NCI-H2196 treated with DMSO at 0.1 percent for 48 hours (cell line): ENCODE measurements around the gene XYLT1.

ENCODE experiments used
- DNase-seq: peaks from one replicate; lab custom pipeline; 2025; ENCODE audit not compliant: unreplicated experiment; lab: John Stamatoyannopoulos, UW

Gene XYLT1

DNA sequence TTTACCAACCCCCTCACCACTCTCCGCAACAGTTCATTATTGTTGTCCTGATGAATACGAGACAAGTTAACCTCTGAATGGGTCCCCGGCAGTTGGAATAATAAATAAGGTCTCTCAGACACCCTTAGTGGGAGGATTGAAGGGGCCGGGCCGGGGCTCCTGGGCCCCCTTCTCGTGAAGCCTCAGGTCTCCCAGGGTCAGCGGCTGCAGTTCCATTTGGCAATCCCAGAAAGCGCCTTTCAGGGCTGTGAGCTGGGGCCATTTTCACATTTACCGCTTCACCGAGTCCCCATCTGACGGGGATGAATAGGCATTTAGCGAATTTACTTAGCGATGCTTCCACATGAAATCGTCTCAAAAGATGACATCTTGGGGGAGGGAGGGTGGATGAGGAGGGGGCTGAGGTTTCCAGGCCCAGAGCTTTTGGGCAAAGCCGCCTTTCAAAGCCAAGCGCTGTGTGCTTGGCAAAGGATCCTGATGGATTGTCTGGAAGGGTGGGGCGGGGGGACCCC lies 309.8 kb downstream of the XYLT1 start:
- no peak for DNase-seq

DNA sequence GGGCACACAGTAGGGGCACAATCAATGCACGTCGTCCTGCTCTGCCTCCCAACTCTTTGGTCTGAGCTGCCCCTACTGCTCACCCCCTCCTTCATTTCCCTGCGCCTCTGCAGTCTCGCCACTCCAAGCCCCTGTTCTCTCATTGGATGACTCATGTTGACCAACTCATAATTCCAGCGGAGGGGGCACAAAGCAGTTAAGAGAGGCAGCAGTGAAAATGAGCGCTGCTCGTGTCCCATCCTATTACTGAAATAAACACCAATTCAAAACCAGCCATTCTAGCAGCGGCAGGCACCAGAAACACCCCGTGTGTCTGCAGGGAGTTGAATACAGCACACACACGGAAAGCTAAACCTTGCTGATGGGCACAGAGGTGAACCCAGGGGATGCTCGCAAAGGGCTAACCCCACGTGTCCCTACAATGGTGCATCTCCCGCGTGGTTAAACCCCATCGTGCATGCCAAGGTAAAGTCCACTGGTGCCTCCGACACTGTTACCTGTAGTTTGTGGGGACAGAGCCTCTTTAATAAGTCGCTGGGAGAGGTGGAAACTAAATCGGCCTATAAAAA lies 310.4 kb downstream of the XYLT1 start:
- DNase-seq: no peak

DNA sequence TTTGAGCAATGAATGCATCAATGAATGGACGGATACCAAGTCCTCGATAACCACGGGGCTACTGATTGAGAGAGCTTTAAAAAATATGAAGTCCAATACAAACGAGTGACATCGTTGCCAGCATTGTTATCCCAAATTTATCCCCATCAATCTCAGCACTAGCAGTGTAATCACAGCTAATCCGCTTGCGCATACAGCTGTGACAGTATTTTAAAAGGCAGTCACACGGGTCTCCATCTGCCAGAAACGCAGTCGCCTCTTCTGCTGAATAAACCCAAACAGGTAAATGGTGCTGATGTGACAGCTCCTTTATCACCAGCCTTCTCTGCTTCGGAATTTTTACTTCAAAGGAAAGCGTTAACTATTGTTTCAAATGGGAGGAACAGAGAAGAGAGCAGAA lies 311.1 kb downstream of the XYLT1 start:
- no peak for DNase-seq

DNA sequence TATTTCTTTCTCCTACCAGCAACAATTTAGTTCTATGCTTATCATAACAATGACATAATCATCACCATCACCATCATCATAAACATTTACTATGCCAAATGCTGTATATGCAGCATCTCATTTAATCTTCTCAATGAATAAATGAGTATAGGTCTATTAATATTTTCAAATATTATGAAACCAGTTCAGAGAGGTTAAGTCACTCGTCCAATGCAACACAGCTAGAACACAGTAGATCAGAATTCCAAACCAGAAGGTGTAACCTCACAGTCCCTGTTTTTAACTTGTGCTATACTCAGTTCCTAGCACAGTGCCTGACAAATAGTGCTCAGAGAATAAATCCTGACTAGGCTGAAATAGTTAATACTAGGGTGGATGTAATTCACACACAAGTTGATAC lies 314.8 kb downstream of the XYLT1 start:
- no peak for DNase-seq

DNA sequence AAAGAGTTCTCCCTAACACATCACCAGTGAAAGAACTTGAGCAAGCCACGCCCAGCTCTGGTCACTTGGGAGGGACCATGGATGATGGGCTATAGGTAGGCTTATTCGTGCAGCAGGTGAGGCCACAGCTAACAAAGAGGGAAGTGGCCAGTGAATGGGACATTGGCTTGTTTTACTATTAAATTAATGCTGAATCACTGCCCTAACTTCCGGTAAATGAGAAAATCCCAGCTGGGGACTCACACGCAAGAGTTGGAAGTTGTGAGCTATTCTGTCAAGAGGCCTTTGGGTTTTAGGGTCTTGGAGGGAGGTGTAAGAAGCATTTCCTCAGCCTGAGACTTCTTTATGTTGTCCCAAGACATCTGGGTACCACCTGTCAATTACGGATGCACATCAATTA lies 315.3 kb downstream of the XYLT1 start:
- no peak for DNase-seq

DNA sequence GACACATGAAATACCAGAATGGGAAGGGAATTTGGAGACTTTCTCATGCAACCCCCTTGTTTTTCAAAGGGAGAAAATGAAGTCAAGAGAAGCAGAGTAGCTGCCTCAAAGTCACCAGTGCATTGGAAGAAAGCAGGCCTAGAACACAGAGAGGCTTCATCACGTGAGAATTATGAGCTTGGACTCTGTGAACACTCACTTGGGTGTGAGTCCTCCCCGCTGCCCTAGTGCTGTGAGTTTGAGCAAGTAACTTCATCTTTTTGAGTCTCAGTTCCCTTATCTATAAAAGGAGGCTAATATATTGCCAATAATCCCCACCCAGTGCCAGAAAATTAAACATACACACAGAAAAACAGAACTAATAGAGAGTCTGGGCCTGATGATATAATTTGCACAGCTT lies 315.8 kb downstream of the XYLT1 start:
- no peak for DNase-seq

DNA sequence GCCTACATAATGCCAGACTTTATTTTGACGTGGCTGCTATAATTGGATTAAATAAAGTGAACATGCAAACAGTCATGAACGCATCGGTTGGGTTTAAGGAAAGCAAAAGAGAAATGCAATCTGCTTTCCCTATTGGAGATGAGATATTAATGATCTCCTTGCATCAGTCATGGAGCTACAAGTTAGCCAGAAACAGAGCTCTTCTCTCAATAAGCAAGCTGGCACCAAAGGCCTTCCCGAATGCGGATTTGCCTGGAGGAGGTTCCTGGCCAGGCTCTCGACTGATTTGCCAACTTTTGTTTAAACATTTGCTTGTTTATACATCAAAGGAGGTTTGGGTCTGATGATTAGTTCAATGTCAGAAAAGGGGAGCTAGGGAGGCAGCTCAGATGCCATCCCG lies 318.4 kb downstream of the XYLT1 start:
- DNase-seq: no peak

DNA sequence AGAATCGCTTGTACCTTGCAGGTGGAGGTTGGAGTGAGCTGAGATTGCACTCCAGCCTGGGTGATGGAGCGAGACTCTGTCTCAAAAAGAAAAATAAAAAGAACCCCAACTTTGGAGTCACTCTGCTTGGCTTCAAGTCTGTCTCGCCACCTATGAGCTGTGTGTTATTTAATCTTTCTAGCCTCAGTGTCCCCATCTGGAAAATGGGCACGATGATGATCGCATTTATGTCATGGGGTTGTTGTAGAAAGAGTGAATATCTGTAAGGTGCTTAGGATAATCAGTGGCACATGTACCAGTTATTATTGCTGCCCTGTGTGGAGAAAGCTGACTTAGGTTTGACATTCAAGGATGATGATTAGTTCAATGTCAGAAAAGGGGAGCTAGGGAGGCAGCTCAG lies 319.4 kb downstream of the XYLT1 start:
- DNase-seq: no peak

DNA sequence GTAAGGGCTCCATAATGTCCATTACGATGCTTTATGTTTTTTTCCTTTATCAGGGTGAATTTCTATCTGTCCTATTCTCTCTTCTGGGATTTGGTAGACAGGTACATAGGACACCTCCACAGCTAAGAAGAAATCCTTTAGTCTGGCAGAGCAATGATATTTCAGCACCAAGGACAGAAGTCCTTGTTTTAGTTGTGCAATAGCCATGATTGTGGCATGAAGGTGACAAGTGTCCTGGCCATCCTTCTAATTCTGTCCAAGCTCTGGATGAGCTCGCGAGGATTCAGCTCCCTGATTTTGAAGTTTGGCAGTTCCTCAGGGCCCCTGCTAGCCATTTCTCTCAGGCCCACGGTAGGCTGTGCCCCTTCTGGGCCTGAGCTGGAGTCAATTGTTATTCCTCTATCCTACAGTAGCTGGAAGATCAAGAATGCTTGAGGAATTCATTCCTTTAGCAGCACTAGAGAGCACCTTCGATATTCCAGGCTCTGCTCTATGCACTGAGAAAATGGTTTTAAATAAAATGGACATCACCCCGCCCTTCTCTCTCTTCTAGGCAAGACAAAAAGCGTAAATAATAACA lies 320.8 kb downstream of the XYLT1 start:
- DNase-seq: no peak

DNA sequence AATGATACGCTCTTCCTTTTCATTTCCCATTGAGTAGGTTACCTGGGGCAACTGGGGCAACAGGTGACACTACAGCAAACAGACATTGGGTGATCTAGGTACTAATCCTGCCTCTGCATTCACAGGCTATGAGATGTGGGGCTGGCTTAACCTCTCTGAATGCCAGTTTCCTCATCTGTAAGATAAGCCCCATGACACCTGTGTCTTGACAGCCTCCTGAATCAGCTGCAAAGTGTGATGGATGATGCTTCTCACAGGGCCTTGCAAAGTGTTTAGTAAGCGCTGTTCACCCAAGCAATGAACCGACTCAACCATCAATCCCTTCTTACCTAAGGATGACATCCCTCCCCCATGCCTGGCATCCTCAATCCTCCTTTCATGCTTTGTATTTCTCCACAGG lies 322.8 kb downstream of the XYLT1 start:
- DNase-seq: no peak

DNA sequence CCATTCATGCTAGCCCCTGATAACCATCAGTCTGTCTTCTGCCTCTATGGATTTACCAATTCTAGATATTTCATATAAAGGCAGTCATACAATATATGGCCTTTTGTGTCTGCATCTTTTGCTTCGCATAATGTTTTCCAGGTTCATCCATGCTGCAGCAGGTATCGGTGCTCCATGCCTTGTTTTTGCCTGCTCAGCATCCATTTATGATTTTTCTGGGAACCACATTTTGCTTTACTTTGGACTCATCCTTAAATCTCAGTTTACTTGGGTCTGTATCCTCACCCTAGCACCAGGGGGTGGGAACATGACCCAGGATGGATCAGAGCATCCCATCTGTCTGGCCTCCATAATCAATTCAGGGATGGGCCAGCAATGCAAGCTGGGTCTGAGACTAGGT lies 325.7 kb downstream of the XYLT1 start:
- no peak for DNase-seq

DNA sequence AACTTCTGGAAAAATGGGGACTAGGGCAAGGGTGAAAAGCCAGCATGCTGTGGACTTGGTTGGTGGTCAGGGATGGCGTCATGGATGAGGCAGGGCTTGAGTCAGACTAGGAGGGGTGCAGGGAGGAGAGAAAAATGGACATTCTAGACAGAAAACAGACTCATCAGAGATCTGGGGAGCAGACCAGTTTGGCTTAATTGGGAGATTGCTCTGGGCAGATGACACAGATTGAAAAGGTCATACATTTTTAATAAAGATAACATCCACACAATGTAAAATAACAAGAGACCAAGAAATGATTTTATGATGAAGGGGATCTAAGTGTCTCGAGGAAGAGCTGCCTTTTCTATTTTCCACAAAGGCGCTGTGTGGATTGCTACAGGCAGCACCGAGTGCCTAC lies 326.3 kb downstream of the XYLT1 start:
- no peak for DNase-seq

DNA sequence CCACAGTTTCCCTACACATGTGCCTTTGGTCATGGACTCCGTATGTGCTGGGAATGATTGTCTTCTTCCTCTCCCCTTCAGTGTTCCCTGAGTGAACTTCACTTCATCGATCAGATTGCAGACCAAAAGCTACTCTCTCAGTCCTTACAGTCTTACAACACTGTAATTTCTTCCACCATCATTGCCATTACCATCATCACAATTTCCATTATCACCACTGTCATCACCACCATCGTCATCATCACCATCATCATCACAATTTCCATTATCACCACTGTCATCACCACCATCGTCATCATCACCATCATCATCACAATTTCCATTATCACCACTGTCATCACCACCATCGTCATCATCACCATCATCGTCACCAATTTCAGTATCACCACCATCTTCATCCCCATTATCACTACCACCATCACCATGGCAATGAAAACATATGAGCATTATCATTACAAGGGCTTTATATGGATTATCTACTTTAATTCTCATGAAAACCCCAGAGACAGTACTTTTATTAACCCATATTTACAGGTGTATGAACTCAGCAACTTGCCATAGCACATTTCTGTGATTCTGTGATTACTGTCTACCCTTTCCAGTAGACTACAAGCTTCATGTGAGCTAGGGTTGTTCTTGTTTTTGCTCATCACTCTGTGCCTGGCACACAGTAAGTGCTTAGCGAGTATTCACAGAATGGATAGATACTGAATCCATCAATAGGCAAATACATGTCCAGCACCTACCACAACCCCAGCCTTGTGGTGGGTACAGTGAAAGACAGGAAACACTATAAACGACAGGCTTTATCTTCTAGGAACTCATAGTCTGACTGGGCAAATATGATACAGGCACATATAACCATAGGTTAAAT lies 327.0 kb downstream of the XYLT1 start:
- no peak for DNase-seq

DNA sequence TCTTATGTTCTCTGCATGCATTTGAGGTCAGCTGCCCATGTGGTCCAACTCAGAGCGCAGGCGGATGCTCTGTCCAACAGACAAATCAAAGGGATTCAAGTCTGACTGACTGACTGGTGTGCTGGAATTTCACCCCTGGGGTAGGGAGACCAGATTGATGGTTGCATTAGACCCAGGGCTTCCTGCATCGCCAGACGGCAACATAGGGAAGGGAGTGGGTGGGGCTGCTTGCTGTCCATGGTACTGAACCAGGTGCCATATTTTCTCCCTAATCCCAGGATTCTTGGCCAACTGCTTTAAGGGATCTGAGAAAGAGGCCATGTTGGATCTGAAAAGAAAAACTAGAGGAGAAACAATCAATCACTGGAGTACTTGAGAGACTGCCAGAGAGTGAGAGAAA lies 332.0 kb downstream of the XYLT1 start:
- no peak for DNase-seq

DNA sequence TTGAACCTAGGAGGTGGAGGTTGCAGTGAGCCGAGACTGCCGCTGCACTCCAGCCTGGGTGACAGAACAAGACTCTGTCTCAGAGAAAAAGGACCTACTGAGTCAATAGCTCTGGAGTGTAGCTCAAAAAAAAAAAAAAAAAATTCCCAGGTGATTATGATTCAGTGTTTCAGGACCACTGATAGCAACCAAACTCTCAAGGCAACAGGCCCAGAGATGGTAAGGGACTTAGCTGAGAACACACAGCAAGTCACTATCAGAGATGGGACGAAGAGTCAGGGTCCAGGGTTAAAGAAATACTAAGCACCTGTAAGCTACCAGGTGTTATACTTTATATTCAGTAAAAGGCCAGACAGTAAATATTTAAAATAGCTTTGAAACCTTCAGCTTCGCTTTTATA lies 335.3 kb downstream of the XYLT1 start:
- DNase-seq: no peak

DNA sequence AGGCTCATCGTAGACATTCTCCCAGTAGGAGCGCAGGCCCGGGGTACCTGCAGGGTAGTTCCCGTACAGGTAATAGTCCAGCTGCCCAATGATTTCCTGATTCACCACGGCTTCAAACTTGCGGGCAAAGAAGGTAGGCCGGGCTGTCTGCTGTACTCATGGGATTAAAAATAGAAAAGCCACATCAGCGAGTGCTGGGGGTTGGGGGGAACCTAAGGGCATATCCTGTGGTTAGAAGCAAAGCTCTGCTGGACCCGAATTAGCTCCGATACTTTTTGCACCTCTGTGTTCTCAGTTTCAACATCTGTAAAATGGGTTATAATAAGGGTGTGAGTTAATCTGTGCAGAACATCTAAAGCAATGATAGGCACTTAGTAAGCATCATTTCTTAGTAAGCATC lies 336.2 kb downstream of the XYLT1 start:
- DNase-seq: no peak

DNA sequence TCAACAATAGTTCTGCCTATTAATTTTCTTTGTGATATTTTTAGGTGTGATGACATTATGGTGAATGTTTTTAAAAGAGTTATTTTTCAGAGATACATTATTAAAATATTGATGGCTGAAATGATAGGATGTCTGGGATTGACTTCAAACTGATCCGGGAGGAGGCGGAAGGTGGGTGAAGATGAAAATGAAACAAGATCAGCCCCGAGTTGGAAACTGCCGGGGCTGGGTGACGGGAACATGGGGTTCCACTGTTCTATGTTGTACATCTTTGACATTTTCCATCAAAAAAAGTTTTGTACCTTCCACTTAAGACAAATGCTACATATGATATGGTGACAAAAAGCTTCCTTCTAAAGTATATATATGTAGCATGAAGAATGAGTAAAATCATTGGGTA lies 336.9 kb downstream of the XYLT1 start:
- DNase-seq: no peak

DNA sequence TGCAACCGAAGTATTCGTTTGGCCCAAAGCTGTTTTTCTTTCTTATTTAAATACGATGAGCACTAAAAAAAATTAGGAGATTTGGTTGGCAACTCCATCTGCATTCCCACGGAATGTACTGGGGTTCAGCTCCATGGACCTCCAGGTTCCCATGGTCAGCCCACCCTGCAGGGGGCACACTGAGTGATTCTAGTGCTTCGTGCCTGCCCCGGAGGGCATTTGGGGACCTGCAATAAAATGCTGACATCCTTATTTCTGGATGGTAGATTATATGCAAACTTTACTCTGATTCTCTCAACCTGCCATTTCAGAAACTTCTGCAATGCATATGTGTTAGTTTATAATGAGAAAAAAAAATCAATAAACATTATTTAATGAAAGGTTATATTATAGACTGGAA lies 339.4 kb downstream of the XYLT1 start:
- DNase-seq: no peak

DNA sequence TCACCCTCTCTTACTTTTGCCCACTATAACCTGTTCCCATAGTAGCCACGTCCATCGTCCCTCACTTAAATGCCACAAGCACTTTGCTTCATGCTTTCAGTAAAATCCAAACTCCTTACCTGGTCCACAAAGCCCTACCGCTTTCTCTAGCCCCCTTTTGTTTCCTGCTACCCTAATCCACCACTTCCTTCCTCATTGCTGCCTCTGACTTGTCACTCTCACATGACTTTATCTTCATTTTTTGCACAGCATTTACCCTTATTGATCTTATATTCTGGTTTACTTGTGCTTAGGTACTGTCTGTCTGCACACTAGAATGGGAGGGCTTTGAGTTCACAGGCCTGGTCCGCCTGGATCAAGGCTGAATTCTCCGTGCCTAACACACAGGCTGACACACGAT lies 340.0 kb downstream of the XYLT1 start:
- no peak for DNase-seq

DNA sequence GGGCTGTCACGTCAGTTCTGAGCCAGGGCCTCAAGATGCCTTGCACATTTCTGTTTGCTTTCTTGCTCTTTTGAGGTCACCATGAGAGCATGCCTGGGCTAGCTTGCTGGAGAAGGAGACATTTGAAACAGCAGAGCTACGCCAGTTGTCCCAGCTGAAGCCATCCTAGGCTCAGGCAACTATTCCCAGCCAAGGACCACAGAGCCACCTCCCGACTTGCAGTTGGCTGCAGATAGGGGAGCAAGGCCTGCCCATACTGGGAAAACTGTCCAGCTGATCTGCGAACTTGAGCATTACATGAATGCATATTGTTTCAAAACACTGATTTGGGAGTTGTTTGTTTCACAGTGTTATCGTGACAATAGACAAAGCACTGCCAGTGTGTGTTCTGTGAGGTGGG lies 340.8 kb downstream of the XYLT1 start:
- no peak for DNase-seq

DNA sequence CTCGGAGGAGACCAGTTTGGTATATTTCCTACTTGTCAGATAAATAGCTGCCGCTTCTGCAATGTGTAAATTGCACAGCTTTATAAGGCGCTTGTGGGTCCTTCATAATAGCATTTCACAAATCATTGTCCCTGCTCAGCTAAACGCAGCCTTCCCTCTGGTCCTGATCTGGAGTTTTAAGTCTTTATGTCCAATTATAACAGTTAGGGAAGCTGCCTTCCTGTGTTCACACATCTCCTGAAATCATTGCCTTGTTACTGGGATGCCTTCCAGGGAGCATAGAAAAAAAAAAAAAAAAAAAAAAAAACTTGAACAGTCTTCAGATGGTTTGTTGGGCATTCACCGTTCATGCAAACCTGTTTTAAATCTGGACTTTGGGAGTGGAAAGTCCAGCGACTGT lies 342.0 kb downstream of the XYLT1 start:
- no peak for DNase-seq

DNA sequence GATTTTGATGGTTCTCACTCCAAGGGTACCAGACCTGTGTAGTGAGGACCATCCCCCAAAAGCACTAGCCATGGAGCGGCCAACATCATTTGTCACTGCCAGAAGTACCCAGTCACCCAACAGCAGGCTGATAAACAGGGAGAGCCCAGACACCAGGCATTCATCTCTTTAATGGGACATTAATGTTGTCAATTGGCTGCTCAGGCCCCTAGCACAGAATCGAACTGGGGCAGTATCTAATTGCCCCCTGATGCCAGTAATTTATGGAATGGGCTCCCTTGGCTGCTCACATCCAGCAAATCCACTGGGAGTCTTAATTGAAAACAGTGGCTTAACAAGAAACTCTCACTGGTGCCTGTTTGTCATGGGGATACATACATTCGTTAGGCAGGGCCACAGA lies 344.6 kb downstream of the XYLT1 start:
- DNase-seq: no peak
